ENCODE measurements around the gene RASL11B. TPM values are rescaled to one million over a fixed set of nuclear protein-coding genes. Genes with fewer than 3 reads are reported as not detected.

Gene RASL11B
- total and polyA plus RNA-seq, 2 of the 13 experiments (the other 11 are each of a cell fraction or from before 2014, with no cell fraction given), result 0.07 to 0.20 TPM

DNA sequence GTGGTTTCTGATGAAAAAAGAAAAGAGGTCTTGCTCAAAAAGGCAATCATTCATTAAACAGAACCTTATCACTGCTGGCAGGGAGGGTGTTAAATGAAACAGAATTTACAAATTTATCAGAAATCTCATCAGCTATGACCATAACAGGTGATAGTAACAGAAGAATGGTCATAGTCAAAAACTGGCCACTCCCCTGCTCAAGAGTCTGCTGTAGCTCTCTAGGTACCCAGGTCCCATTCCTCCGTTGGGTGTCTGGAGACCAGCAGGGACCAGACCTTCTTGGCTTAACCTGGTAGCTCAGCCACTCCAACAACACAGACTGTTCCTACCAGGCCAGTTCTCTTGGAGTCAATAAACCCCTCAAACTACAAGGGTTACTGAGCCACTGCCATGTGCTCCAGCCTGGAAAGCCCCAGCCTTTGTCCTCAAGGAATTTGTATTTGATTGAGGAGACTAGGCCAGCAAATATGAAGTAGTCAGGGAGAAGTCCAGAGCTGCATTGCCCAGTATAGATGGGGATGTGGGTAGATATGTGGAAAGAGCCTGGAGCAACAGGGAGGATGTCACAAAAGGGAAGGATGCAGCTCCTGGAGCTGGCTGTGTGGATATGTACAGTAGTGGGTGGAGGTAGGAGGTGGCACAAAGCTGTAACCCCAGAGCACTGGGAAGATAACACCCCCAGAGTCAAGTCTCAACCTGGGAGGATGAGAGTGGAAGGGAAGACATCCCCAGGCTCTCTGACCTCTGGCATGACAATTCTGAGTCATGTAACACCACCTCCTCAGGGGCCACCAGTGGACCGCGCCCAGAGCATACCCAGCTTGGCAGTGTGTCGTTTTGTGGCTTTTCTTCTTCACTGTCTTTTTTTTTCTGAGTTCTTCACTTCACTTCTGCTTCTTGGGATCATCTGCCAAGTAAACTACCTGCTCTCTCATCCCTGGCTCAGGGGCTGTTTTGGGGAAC is 21.9 kb downstream of the RASL11B start (continued):
- TF ChIP-seq, protein P1, sequence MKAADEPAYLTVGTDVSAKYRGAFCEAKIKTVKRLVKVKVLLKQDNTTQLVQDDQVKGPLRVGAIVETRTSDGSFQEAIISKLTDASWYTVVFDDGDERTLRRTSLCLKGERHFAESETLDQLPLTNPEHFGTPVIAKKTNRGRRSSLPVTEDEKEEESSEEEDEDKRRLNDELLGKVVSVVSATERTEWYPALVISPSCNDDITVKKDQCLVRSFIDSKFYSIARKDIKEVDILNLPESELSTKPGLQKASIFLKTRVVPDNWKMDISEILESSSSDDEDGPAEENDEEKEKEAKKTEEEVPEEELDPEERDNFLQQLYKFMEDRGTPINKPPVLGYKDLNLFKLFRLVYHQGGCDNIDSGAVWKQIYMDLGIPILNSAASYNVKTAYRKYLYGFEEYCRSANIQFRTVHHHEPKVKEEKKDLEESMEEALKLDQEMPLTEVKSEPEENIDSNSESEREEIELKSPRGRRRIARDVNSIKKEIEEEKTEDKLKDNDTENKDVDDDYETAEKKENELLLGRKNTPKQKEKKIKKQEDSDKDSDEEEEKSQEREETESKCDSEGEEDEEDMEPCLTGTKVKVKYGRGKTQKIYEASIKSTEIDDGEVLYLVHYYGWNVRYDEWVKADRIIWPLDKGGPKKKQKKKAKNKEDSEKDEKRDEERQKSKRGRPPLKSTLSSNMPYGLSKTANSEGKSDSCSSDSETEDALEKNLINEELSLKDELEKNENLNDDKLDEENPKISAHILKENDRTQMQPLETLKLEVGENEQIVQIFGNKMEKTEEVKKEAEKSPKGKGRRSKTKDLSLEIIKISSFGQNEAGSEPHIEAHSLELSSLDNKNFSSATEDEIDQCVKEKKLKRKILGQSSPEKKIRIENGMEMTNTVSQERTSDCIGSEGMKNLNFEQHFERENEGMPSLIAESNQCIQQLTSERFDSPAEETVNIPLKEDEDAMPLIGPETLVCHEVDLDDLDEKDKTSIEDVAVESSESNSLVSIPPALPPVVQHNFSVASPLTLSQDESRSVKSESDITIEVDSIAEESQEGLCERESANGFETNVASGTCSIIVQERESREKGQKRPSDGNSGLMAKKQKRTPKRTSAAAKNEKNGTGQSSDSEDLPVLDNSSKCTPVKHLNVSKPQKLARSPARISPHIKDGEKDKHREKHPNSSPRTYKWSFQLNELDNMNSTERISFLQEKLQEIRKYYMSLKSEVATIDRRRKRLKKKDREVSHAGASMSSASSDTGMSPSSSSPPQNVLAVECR (CRISPR knock-in tag; IDR thresholded peaks at IDR 0.05; ENCODE audit: borderline replicate concordance), result no peak
- TF ChIP-seq ZNF234 (CRISPR knock-in tag; conservative IDR thresholded peaks at IDR 0.05), result no peak
- TF ChIP-seq ZNF121 (CRISPR knock-in tag; IDR thresholded peaks at IDR 0.05), result no peak
- TF ChIP-seq ZNF619 (CRISPR knock-in tag; IDR thresholded peaks at IDR 0.05), result no peak
- TF ChIP-seq, protein P2, sequence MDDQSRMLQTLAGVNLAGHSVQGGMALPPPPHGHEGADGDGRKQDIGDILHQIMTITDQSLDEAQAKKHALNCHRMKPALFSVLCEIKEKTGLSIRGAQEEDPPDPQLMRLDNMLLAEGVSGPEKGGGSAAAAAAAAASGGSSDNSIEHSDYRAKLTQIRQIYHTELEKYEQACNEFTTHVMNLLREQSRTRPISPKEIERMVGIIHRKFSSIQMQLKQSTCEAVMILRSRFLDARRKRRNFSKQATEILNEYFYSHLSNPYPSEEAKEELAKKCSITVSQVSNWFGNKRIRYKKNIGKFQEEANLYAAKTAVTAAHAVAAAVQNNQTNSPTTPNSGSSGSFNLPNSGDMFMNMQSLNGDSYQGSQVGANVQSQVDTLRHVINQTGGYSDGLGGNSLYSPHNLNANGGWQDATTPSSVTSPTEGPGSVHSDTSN (CRISPR knock-in tag; IDR thresholded peaks at IDR 0.05; ENCODE audit: borderline replicate concordance), result no peak

DNA sequence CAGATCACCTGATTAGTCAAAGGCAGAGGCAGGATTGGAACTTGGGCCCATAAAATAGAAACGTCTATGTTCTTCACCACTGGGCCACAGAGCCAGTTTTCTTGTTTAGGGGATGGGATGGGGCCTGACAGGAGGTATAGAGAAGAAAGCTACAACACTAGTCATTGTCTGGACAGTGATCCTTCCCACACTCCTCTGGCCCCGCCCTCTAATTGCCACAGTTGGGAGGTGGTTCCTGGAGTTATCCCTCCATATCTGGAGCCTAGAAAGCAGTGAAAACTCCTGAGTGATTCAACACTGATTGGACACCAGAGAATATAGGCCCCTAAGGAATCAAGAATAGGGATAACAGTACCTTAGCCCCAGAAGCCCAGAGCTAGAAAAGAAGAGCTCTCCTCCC is 22.9 kb downstream of the RASL11B start:
- H3K27ac ChIP-seq (ENCODE audit: extremely low read length, insufficient read depth, low read length), result no peak overlapping the region
- ChIA-PET CTCF (ENCODE audit: low intra/inter-chr PET ratio, low total read pairs) (no interaction called here), POLR2A (no interaction called here)
- no peaks in the 10 kb centered on the region for H3K36me3 ChIP-seq (replicated peaks in 1 of 2; ENCODE audit: control insufficient read depth in 1 of 2, insufficient read depth in 2 of 2, low read length in 2 of 2)
- 100% methylated on average over 1 of the region's 2 CpGs for WGBS (ENCODE audit: low lambda C conversion rate)
- H2AFZ ChIP-seq (ENCODE audit: low read length), result no peak overlapping the region
- H3K4me2 ChIP-seq (ENCODE audit: low read depth, low read length), result no peak overlapping the region
- H3K27me3 ChIP-seq (ENCODE audit: control insufficient read depth in 1 of 2, insufficient read depth in 2 of 2, low read length in 2 of 2), result no peaks in the 10 kb centered on the region
- FAIRE-seq (no peak), DNase-seq (ENCODE audit: low spot score) (no peak), ATAC-seq (no peak)
- H3K9me3 ChIP-seq (ENCODE audit: low read length), result no peaks in the 10 kb centered on the region
- no peaks in the 10 kb centered on the region for H3K4me1 ChIP-seq (ENCODE audit: insufficient read depth, low read length)
- no peaks in the 10 kb centered on the region for H3K79me2 ChIP-seq (ENCODE audit: insufficient read depth, low read length)
- BruUV-seq (replicated peaks), result no TSS peak
- H4K20me1 ChIP-seq (ENCODE audit: insufficient read depth, low read length), result no peaks in the 10 kb centered on the region
- in situ Hi-C loops (cut with HindIII; ENCODE audit: extremely low pct_ligation_motif_present, low pct_unique_long_range_greater_than_20kb) (no loop called here), intact Hi-C loops (cut with micrococcal nuclease; ENCODE audit: unreplicated experiment) (no loop called here)
- H3K9ac ChIP-seq (ENCODE audit: insufficient read depth, low read depth, low read length), result no peak overlapping the region
- no peak overlapping the region for H3K4me3 ChIP-seq (replicated peaks in 1 of 3; ENCODE audit: insufficient read depth in 1 of 3, low read depth in 2 of 3, low read length in 3 of 3)

All from HepG2 (cell line).